Measurements from ENCODE around the gene CCDC30.
"Not testable (repeated sequence)": the region's sequence is repeated elsewhere in the genome, so short reads cannot be mapped to it uniquely, and the experiment has no call there.

The CCDC30 gene

GRCh38 chr1:42679364-42679983, 216.4 kb downstream of the CCDC30 start:
- H4K20me1 ChIP-seq (ENCODE audit: insufficient read depth) = peaks cover 15% of the 10 kb centered on the region

GRCh38 chr1:42680055-42680454, 217.0 kb downstream of the CCDC30 start:
- H4K20me1 ChIP-seq (ENCODE audit: insufficient read depth) = peaks cover 20% of the 10 kb centered on the region
- peaks cover 31% of the 10 kb centered on the region for H3K79me2 ChIP-seq (ENCODE audit: insufficient read depth, low read depth)
- TF ChIP-seq CTCF (conservative IDR thresholded peaks at IDR 0.05; ENCODE audit: low read depth, low read length) = no peak
- peak overlapping the region; percentile 86; the same call in 1 of the 2 replicates for H3K4me2 ChIP-seq
- no peak overlapping the region for H3K4me3 ChIP-seq (IDR thresholded peaks at IDR 0.05; ENCODE audit: insufficient read depth, low read depth, low read length)
- H2AFZ ChIP-seq (ENCODE audit: low read depth) = no peak overlapping the region
- peaks cover 20% of the 10 kb centered on the region for H3K4me1 ChIP-seq (ENCODE audit: low read depth, poor library complexity, severe bottlenecking)
- no peak overlapping the region for H3K9ac ChIP-seq
- H3K27ac ChIP-seq = no peak overlapping the region; the same call in 1 of the 2 replicates
- peaks cover 5% of the 10 kb centered on the region; the same call in 1 of the 2 replicates for H3K36me3 ChIP-seq (ENCODE audit: insufficient read depth)
- no peaks in the 10 kb centered on the region for H3K27me3 ChIP-seq (ENCODE audit: insufficient read depth, low read depth)

More at GRCh38 chr1:42679364-42679983, 216.4 kb downstream of the CCDC30 start:
- no peak overlapping the region for H3K4me2 ChIP-seq
- peaks cover 5% of the 10 kb centered on the region; the same call in 1 of the 2 replicates for H3K36me3 ChIP-seq (ENCODE audit: insufficient read depth)
- H3K27me3 ChIP-seq (ENCODE audit: insufficient read depth, low read depth) = no peaks in the 10 kb centered on the region
- no peak overlapping the region for H2AFZ ChIP-seq (ENCODE audit: low read depth)
- no peak overlapping the region for H3K27ac ChIP-seq
- H3K79me2 ChIP-seq (ENCODE audit: insufficient read depth, low read depth) = peaks cover 25% of the 10 kb centered on the region
- TF ChIP-seq CTCF (conservative IDR thresholded peaks at IDR 0.05; ENCODE audit: low read depth, low read length) = no peak
- no peak overlapping the region for H3K9ac ChIP-seq
- H3K4me3 ChIP-seq (IDR thresholded peaks at IDR 0.05; ENCODE audit: insufficient read depth, low read depth, low read length) = no peak overlapping the region
- peaks cover 14% of the 10 kb centered on the region for H3K4me1 ChIP-seq (ENCODE audit: low read depth, poor library complexity, severe bottlenecking)

GRCh38 chr1:42680921-42681683, 218.0 kb downstream of the CCDC30 start:
- H3K4me3 ChIP-seq (IDR thresholded peaks at IDR 0.05; ENCODE audit: insufficient read depth, low read depth, low read length) = no peak overlapping the region
- peaks cover 14% of the 10 kb centered on the region; the same call in 1 of the 2 replicates for H3K36me3 ChIP-seq (ENCODE audit: insufficient read depth)
- H3K27ac ChIP-seq = peak overlapping the region; percentile 91
- peak overlapping the region; percentile 86 for H3K4me2 ChIP-seq
- peak overlapping the region; percentile 68 for H2AFZ ChIP-seq (ENCODE audit: low read depth)
- peaks cover 31% of the 10 kb centered on the region for H4K20me1 ChIP-seq (ENCODE audit: insufficient read depth)
- H3K9ac ChIP-seq = peak overlapping the region; percentile 97
- TF ChIP-seq CTCF (conservative IDR thresholded peaks at IDR 0.05; ENCODE audit: low read depth, low read length) = no peak
- peaks cover 42% of the 10 kb centered on the region for H3K79me2 ChIP-seq (ENCODE audit: insufficient read depth, low read depth)
- H3K27me3 ChIP-seq (ENCODE audit: insufficient read depth, low read depth) = no peaks in the 10 kb centered on the region
- peaks cover 30% of the 10 kb centered on the region for H3K4me1 ChIP-seq (ENCODE audit: low read depth, poor library complexity, severe bottlenecking)

- no peak for TF ChIP-seq CTCF (conservative IDR thresholded peaks at IDR 0.05; ENCODE audit: low read depth, low read length)
- peak within 1 kb of the TSS; percentile 98 for H3K4me2 ChIP-seq
- H3K4me1 ChIP-seq (ENCODE audit: low read depth, poor library complexity, severe bottlenecking) = peaks cover 38% of the 10 kb centered on the region
- H3K79me2 ChIP-seq (ENCODE audit: insufficient read depth, low read depth) = peaks cover 50% of the 10 kb centered on the region
- peak within 1 kb of the TSS; percentile 97 for H3K9ac ChIP-seq
- peak within 1 kb of the TSS; percentile 68 for H2AFZ ChIP-seq (ENCODE audit: low read depth)
- no peaks in the 10 kb centered on the region for H3K27me3 ChIP-seq (ENCODE audit: insufficient read depth, low read depth)
- H3K36me3 ChIP-seq (ENCODE audit: insufficient read depth) = peaks cover 14% of the 10 kb centered on the region; the same call in 1 of the 2 replicates
- peak within 1 kb of the TSS; percentile 92 for H3K4me3 ChIP-seq (IDR thresholded peaks at IDR 0.05; ENCODE audit: insufficient read depth, low read depth, low read length)
- peaks cover 39% of the 10 kb centered on the region for H4K20me1 ChIP-seq (ENCODE audit: insufficient read depth)
- H3K27ac ChIP-seq = peak within 1 kb of the TSS; percentile 91
Measured at GRCh38 chr1:42681741-42682483, 218.8 kb downstream of the CCDC30 start, which contains the start of gene YBX1. Gene YBX1, plus strand, starts transcription at chr1:42682418. Its CDS starts 148 bp downstream, at chr1:42682566.

- peak overlapping the region; percentile 97; the same call in 1 of the 2 replicates for H3K9ac ChIP-seq
- H3K79me2 ChIP-seq (ENCODE audit: insufficient read depth, low read depth) = peaks cover 55% of the 10 kb centered on the region
- H3K4me1 ChIP-seq (ENCODE audit: low read depth, poor library complexity, severe bottlenecking) = peaks cover 41% of the 10 kb centered on the region
- H3K4me3 ChIP-seq (IDR thresholded peaks at IDR 0.05; ENCODE audit: insufficient read depth, low read depth, low read length); H2AFZ ChIP-seq (ENCODE audit: low read depth); H3K27me3 ChIP-seq (ENCODE audit: insufficient read depth, low read depth); H3K4me2 ChIP-seq: not testable (repeated sequence)
- H4K20me1 ChIP-seq (ENCODE audit: insufficient read depth) = peaks cover 44% of the 10 kb centered on the region
- H3K27ac ChIP-seq = peak overlapping the region; percentile 91; the same call in 1 of the 2 replicates
- H3K36me3 ChIP-seq (ENCODE audit: insufficient read depth) = peaks cover 14% of the 10 kb centered on the region; the same call in 1 of the 2 replicates
Measured at GRCh38 chr1:42682484-42682738, 219.3 kb downstream of the CCDC30 start.

All from KMS-11 (cell line).